Prostate gland (tissue), 2 donors: Measurements from ENCODE around the gene PDZRN4. TPM values are rescaled to one million over a fixed set of nuclear protein-coding genes. Genes with fewer than 3 reads are reported as not detected.

Experiments used
- DNase-seq: peaks from one replicate; pipeline ENCODE4 v3.0.0-alpha.2; 2019; ENCODE audit warnings: low spot score
- H3K27ac ChIP-seq, 2 donors: fragments of 200-600 bp; sonication (generic); 2 replicates each; pipeline ENCODE4 v1.5.1; 2017 to 2019
- H3K27me3 ChIP-seq: fragments of 200-600 bp; sonication (generic); replicated peaks from 2 replicates; pipeline ENCODE4 v1.5.1; 2019; ENCODE audit not compliant: insufficient read depth
- H3K36me3 ChIP-seq, 2 donors: fragments of 200-600 bp; sonication (generic); 1 replicate in 1 of 2; 2 replicates in 1 of 2; pipeline versions ENCODE4 v1.5.1 to v1.8.1; 2017 to 2019
- H3K4me1 ChIP-seq: fragments of 200-600 bp; sonication (generic); replicated peaks from 2 replicates; pipeline ENCODE4 v1.5.1; 2019
- H3K4me3 ChIP-seq, 2 donors: fragments of 200-600 bp; sonication (generic); 2 replicates each; pipeline ENCODE4 v1.5.1; 2017 to 2019
- H3K9me3 ChIP-seq: fragments of 200-600 bp; sonication (generic); 2 replicates; pipeline ENCODE4 v1.5.1; 2017
- CTCF ChIP-seq, 4 experiments: fragments of 200-600 bp in 2 of 4; fragments of 450-650 bp in 2 of 4; sonication (generic) in 2 of 4; IDR thresholded peaks; 1 replicate in 3 of 4; 2 replicates in 1 of 4; pipeline ENCODE4 v1.5.1; 2016 to 2019; ENCODE audit warnings: antibody characterized with exemption in 4 of 4, mild to moderate bottlenecking in 2 of 4, moderate library complexity in 2 of 4
- POLR2A ChIP-seq: fragments of 450-650 bp; IDR thresholded peaks from one replicate; pipeline ENCODE4 v1.6.1; 2016; ENCODE audit warnings: antibody characterized with exemption, mild to moderate bottlenecking
- POLR2AphosphoS5 ChIP-seq: sonication (generic); formaldehyde crosslinking; IDR thresholded peaks from one replicate; pipeline ENCODE4 v1.6.1; 2017; ENCODE audit warnings: antibody characterized with exemption
- WGBS: methylation state at CpG from one replicate; pipeline ENCODE4 v1.1.5; 2018; 5-methylcytosine and 5-hydroxymethylcytosine counted together
- intact Hi-C: fragments of 100-400 bp; cut with DNase I; formaldehyde crosslinking; loops from one replicate; pipeline ENCODE4 v1.14.2; 2022
- total RNA-seq, 2 donors: library from RNA; depleted of rRNA; stranded (reverse); fragments of >200 nt; gene quantifications; one replicate each; pipeline ENCODE4 v1.1.0, GENCODE V29; 2016

Gene PDZRN4
- total RNA-seq, 2 donors from 2014 or later, result 6.5 to 21.1 TPM

GRCh38 chr12:41223600-41223999 is 35.5 kb downstream of the PDZRN4 start:
- DNase-seq, result no peak
- H3K9me3 ChIP-seq, result no peaks in the 10 kb centered on the region
- no peak overlapping the region for H3K27ac ChIP-seq
- intact Hi-C loops, result no loop called here
- H3K27me3 ChIP-seq, result no peaks in the 10 kb centered on the region
- no peak overlapping the region for H3K4me3 ChIP-seq
- H3K4me1 ChIP-seq, result no peaks in the 10 kb centered on the region
- TF ChIP-seq CTCF (IDR thresholded peaks at IDR 0.05) (no peak), POLR2A (no peak), POLR2AphosphoS5 (no peak)
- H3K36me3 ChIP-seq, result no peaks in the 10 kb centered on the region
- 95% methylated on average over 3 of the region's 3 CpGs for WGBS

GRCh38 chr12:41224066-41224465 is 35.9 kb downstream of the PDZRN4 start:
- no peak for TF ChIP-seq CTCF (IDR thresholded peaks at IDR 0.05)
- no peak for TF ChIP-seq POLR2A
- TF ChIP-seq POLR2AphosphoS5, result no peak
- Histone ChIP-seq H3K27ac (no peak overlapping the region), H3K4me3 (no peak overlapping the region), H3K27me3 (no peaks in the 10 kb centered on the region), H3K36me3 (no peaks in the 10 kb centered on the region), H3K4me1 (no peaks in the 10 kb centered on the region), H3K9me3 (no peaks in the 10 kb centered on the region)
- 41% methylated on average over 1 of the region's 1 CpG for WGBS
- DNase-seq, result no peak
- intact Hi-C loops, result no loop called here

- H3K27ac ChIP-seq, result no peak overlapping the region
- intact Hi-C loops, result no loop called here
- no peak for TF ChIP-seq POLR2A
- TF ChIP-seq CTCF (IDR thresholded peaks at IDR 0.05), result no peak
- TF ChIP-seq POLR2AphosphoS5, result no peak
- H3K4me1 ChIP-seq, result no peaks in the 10 kb centered on the region
- no peaks in the 10 kb centered on the region for H3K9me3 ChIP-seq
- no peaks in the 10 kb centered on the region for H3K27me3 ChIP-seq
- WGBS, result 93% methylated on average over 1 of the region's 1 CpG
- H3K36me3 ChIP-seq, result no peaks in the 10 kb centered on the region
- no peak for DNase-seq
- H3K4me3 ChIP-seq, result no peak overlapping the region
Observed at GRCh38 chr12:41225179-41225578, 37.1 kb downstream of the PDZRN4 start.

GRCh38 chr12:41228066-41228820 is 40.1 kb downstream of the PDZRN4 start:
- H3K4me1 ChIP-seq, result no peaks in the 10 kb centered on the region
- no peaks in the 10 kb centered on the region for H3K9me3 ChIP-seq
- TF ChIP-seq POLR2A (no peak), CTCF (IDR thresholded peaks at IDR 0.05) (no peak), POLR2AphosphoS5 (no peak)
- WGBS, result 76% methylated on average over 3 of the region's 3 CpGs
- no peak overlapping the region for H3K4me3 ChIP-seq
- intact Hi-C loops, result no loop called here
- no peak for DNase-seq
- no peak overlapping the region for H3K27ac ChIP-seq
- no peaks in the 10 kb centered on the region for H3K36me3 ChIP-seq
- H3K27me3 ChIP-seq, result no peaks in the 10 kb centered on the region

- intact Hi-C loops, result no loop called here
- TF ChIP-seq POLR2A, result no peak
- TF ChIP-seq CTCF (IDR thresholded peaks at IDR 0.05), result no peak
- no peak for TF ChIP-seq POLR2AphosphoS5
- no peaks in the 10 kb centered on the region for H3K27me3 ChIP-seq
Observed at GRCh38 chr12:41230756-41231155, 42.6 kb downstream of the PDZRN4 start.

More at GRCh38 chr12:41230756-41231155, 42.6 kb downstream of the PDZRN4 start:
- Histone ChIP-seq H3K27ac (no peak overlapping the region), H3K4me1 (no peaks in the 10 kb centered on the region), H3K4me3 (no peak overlapping the region), H3K36me3 (no peaks in the 10 kb centered on the region), H3K9me3 (no peaks in the 10 kb centered on the region)
- 58% methylated on average over 1 of the region's 1 CpG for WGBS
- no peak for DNase-seq
